K562 (cell line): Measurements from ENCODE around the gene HCN3. TPM values are rescaled to one million over a fixed set of nuclear protein-coding genes. Genes with fewer than 3 reads are reported as not detected.

Source experiments
- CBX5 ChIP-seq: IDR thresholded peaks from 2 replicates; pipeline ENCODE4 v1.6.1; 2014; ENCODE audit warnings: low read depth, borderline replicate concordance
- CREM ChIP-seq: IDR thresholded peaks from 2 replicates; pipeline ENCODE4 v1.6.1; 2014; ENCODE audit warnings: antibody characterized with exemption, low read depth
- EGR1 ChIP-seq: fragments of 450-650 bp; conservative IDR thresholded peaks from 2 replicates; pipeline ENCODE4 v1.6.1; 2017; ENCODE audit warnings: mild to moderate bottlenecking
- EHMT2 ChIP-seq: fragments of 450-650 bp; IDR thresholded peaks from 2 replicates; pipeline ENCODE4 v1.6.1; 2018; ENCODE audit warnings: antibody characterized with exemption
- HDAC1 ChIP-seq, 2 experiments: fragments of 450-650 bp; IDR thresholded peaks; 2 replicates each; pipeline ENCODE4 v1.6.1; 2016 to 2017; ENCODE audit warnings: inconsistent platforms in 1 of 2, mild to moderate bottlenecking in 1 of 2, moderate library complexity in 1 of 2
- KAT7 ChIP-seq: sonication (generic); formaldehyde crosslinking; IDR thresholded peaks from 2 replicates; pipeline ENCODE4 v1.8.0; 2022; ENCODE audit warnings: missing genetic modification reagents, mild to moderate bottlenecking, borderline replicate concordance
- MAZ ChIP-seq, 2 experiments: fragments of 450-650 bp in 1 of 2; sonication (generic) in 1 of 2; formaldehyde crosslinking; IDR thresholded peaks in 1 of 2; conservative IDR thresholded peaks in 1 of 2; 2 replicates each; pipeline versions ENCODE4 v1.4.0 to v1.5.0; 2020; ENCODE audit warnings: mild to moderate bottlenecking in 1 of 2, missing genetic modification reagents in 1 of 2
- MEF2A ChIP-seq: IDR thresholded peaks from 2 replicates; pipeline ENCODE4 v1.6.1; 2011; ENCODE audit warnings: low read depth, mild to moderate bottlenecking, low read length, moderate library complexity; ENCODE audit not compliant: control insufficient read depth
- MXI1 ChIP-seq: IDR thresholded peaks from 2 replicates; pipeline ENCODE4 v1.6.1; 2011; ENCODE audit warnings: low read depth, mild to moderate bottlenecking, improper control_type of control experiment, low read length
- NCOA1 ChIP-seq: fragments of 450-650 bp; IDR thresholded peaks from 2 replicates; pipeline ENCODE4 v1.6.1; 2016; ENCODE audit warnings: low read depth
- RCOR1 ChIP-seq, 2 experiments: IDR thresholded peaks; 2 replicates each; pipeline ENCODE4 v1.6.1; 2012; ENCODE audit warnings: low read depth in 2 of 2, low read length in 2 of 2, borderline replicate concordance in 1 of 2, improper control_type of control experiment in 1 of 2
- RFX1 ChIP-seq: fragments of 450-650 bp; IDR thresholded peaks from 2 replicates; pipeline ENCODE4 v1.6.1; 2016; ENCODE audit warnings: mild to moderate bottlenecking, moderate library complexity
- RFX7 ChIP-seq: fragments of 250-450 bp; sonication (Bioruptor Pico); IDR thresholded peaks from 2 replicates; pipeline ENCODE4 v1.5.1; 2021; ENCODE audit warnings: mild to moderate bottlenecking
- SAP30 ChIP-seq: fragments of 200-600 bp; sonication (generic); IDR thresholded peaks from 2 replicates; pipeline ENCODE4 v1.6.1; 2012; ENCODE audit warnings: borderline replicate concordance, low read depth, mild to moderate bottlenecking, moderate library complexity, low read length, control low read depth, inconsistent platforms; ENCODE audit not compliant: insufficient read depth, poor library complexity, severe bottlenecking
- SIN3A ChIP-seq, 2 experiments: fragments of 150-350 bp in 1 of 2; IDR thresholded peaks; 2 replicates each; pipeline ENCODE4 v1.6.1; 2011 to 2016; ENCODE audit warnings: borderline replicate concordance in 2 of 2, low read depth in 2 of 2, low read length in 2 of 2, mild to moderate bottlenecking in 2 of 2, moderate library complexity in 2 of 2; ENCODE audit not compliant: control insufficient read depth in 1 of 2
- SMC3 ChIP-seq: conservative IDR thresholded peaks from 2 replicates; pipeline ENCODE4 v1.6.1; 2011; ENCODE audit warnings: low read depth, low read length, improper control_type of control experiment; ENCODE audit not compliant: insufficient read depth
- ZNF197 ChIP-seq: fragments of 200-800 bp; sonication (Bioruptor generic); IDR thresholded peaks from 2 replicates; pipeline ENCODE4 v1.6.1; 2016; ENCODE audit warnings: low read depth, missing genetic modification characterization, missing compliant biosample characterization
- polyA plus RNA-seq, 8 experiments: library from polyadenylated mRNA; depleted of rRNA in 4 of 8; stranded (reverse) in 5 of 8; unstranded in 3 of 8; fragments of >200 nt; fragmentation: Nextera tagmentation in 2 of 8; fragmentation: Illumina TruSeq in 1 of 8; extraction: Ambion mirVana in 2 of 8; extraction: Trizol in 1 of 8; gene quantifications; 2 replicates each; pipeline versions ENCODE4 v1.2.1 to v1.2.3, GENCODE V29; 2011 to 2014; ENCODE audit warnings: inconsistent platforms in 1 of 8, missing spikeins in 1 of 8
- total RNA-seq, 7 experiments: library from RNA; depleted of rRNA in 6 of 7; stranded (reverse); fragments of >200 nt in 6 of 7; fragmentation: Illumina TruSeq in 2 of 7; extraction: Trizol in 2 of 7; gene quantifications; 2 replicates each; pipeline versions ENCODE4 v1.2.1 to v1.2.3, GENCODE V29; 2011 to 2021; ENCODE audit warnings: low replicate concordance in 1 of 7
- TF ChIP-seq, protein P1 (sequence below): sonication (generic); formaldehyde crosslinking; IDR thresholded peaks from 2 replicates; pipeline ENCODE4 v1.8.0; 2022; ENCODE audit warnings: mild to moderate bottlenecking, missing genetic modification reagents
- TF ChIP-seq, protein P2 (sequence below): fragments of 450-650 bp; IDR thresholded peaks from 2 replicates; pipeline ENCODE4 v1.6.1; 2016

The HCN3 gene
- total and polyA plus RNA-seq, 9 of the 15 experiments (the other 6 are each of a cell fraction or from before 2014, with no cell fraction given), result 0.91 to 9.7 (median 3.9) TPM

DNA sequence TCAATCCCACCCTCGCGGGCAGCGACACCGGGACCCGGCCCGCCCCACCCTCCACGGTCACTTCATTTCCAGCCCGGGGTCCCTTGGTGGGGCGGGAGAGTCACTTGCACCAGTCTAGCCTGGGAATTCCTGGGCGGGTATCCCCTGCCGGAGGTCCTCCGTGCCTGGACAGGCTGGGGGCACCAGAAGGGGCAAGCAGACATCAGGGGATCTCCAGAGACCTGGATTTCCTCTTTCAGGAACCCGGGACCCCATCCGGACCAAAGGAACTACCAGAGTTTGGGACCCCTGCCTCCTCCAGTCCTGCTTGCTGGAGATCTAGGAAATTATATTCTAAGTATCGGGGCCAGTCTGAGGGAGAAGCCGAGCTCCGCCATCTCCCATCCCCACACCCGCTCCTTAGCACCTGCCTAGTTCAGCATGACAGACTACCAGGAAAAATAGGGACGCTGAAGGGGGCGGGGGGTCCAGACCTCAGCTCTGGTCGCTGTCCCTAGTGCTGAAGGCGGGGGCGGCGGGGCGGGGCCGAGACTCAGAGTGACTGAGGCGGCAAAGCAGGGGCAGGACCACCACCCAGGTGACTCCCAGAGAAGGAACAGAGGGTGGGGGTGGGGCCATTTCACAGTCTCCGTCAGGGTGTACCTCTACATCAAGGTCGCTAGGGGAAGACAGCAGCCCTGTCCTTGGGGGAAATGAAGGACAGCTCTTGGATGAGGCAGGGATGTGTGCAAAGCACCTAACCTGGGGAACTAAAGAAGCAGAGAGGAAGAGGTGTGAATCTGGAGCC is 832 bp downstream of the HCN3 start (continued):
- TF ChIP-seq, protein P1, sequence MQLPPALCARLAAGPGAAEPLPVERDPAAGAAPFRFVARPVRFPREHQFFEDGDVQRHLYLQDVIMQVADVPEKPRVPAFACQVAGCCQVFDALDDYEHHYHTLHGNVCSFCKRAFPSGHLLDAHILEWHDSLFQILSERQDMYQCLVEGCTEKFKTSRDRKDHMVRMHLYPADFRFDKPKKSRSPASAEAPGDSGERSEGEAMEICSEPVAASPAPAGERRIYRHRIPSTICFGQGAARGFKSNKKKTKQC (CRISPR knock-in tag), result peak; percentile 59
- TF ChIP-seq EGR1 (peak; percentile 97), SMC3 (0 out of 2 replicates have a peak, but pooled peaks have one; percentile 27), SIN3A (IDR thresholded peaks at IDR 0.05; ENCODE audit: borderline replicate concordance in 2 of 2, control insufficient read depth in 1 of 2, low read depth in 2 of 2, low read length in 2 of 2) (peak; percentile 76 to 96; a peak in 3 of 4 replicates), CREM (peak; percentile 34; the same call in 1 of the 2 replicates), HDAC1 (IDR thresholded peaks at IDR 0.05) (peak in 1 of 2 experiments; percentile 65; a peak in 1 of 4 replicates), EHMT2 (peak; percentile 93), NCOA1 (peak; percentile 55; the same call in 1 of the 2 replicates), RCOR1 (IDR thresholded peaks at IDR 0.05; ENCODE audit: borderline replicate concordance in 1 of 2, low read depth in 2 of 2, low read length in 2 of 2) (peak in 1 of 2 experiments; percentile 5; a peak in 1 of 4 replicates), SAP30 (peak; percentile 49), CBX5 (peak; percentile 17; the same call in 1 of the 2 replicates), ZNF197 (CRISPR knock-in tag) (no peak), KAT7 (CRISPR knock-in tag) (no peak), RFX7 (CRISPR knock-in tag) (no peak), MEF2A (no peak), RFX1 (no peak), MXI1 (0 out of 2 replicates have a peak, but pooled peaks have one; percentile 30), MAZ (CRISPR knock-in tag; conservative IDR thresholded peaks at IDR 0.05 in 1 of 2, IDR thresholded peaks at IDR 0.05 in 1 of 2) (peak in 1 of 2 experiments; percentile 59; a peak in 3 of 4 replicates)
- TF ChIP-seq, protein P2, sequence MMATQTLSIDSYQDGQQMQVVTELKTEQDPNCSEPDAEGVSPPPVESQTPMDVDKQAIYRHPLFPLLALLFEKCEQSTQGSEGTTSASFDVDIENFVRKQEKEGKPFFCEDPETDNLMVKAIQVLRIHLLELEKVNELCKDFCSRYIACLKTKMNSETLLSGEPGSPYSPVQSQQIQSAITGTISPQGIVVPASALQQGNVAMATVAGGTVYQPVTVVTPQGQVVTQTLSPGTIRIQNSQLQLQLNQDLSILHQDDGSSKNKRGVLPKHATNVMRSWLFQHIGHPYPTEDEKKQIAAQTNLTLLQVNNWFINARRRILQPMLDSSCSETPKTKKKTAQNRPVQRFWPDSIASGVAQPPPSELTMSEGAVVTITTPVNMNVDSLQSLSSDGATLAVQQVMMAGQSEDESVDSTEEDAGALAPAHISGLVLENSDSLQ, result peak; percentile 41; the same call in 1 of the 2 replicates
